A549 (cell line): ENCODE measurements around the gene ZBED4. TPM values are rescaled to one million over a fixed set of nuclear protein-coding genes. Genes with fewer than 3 reads are reported as not detected.

ENCODE experiments used
- ATAC-seq, 2 experiments: fragments of 200-7000 bp in 1 of 2; fragments of >200 bp in 1 of 2; cut with Nextera tagmentation in 1 of 2; cut with Tn5 transposase in 1 of 2; 3 replicates each; pipeline versions ENCODE4 v1.8.0 to v1.9.1; 2018 to 2020; ENCODE audit warnings: mild to moderate bottlenecking in 1 of 2, moderate library complexity in 1 of 2
- CTCF ChIA-PET: fragments of 300-600 bp; sonication (Branson Sonifier 250); formaldehyde crosslinking; extraction: SDS; loops from one replicate; lab custom pipeline; 2021; ENCODE audit warnings: antibody characterized with exemption, inconsistent platforms; lab: Yijun Ruan, JAX
- POLR2A ChIA-PET: fragments of 350-600 bp; formaldehyde crosslinking; extraction: SDS; loops from one replicate; lab custom pipeline; 2021; ENCODE audit warnings: antibody characterized with exemption, inconsistent platforms; lab: Yijun Ruan, JAX
- DNase-seq, 2 experiments: peaks; one replicate each; pipeline versions ENCODE4 v3.0.0 to v3.0.0-alpha.2; 2011 to 2016; ENCODE audit warnings: low read depth in 1 of 2, low spot score in 1 of 2
- FAIRE-seq: peaks from 2 replicates; lab custom pipeline; 2011; peaks lifted over from hg19 to GRCh38; lab: Jason Lieb, UNC
- H3K27ac ChIP-seq, 2 experiments: fragments of >200 bp; sonication (Bioruptor Twin); formaldehyde crosslinking; 3 replicates each; pipeline ENCODE4 v1.5.1; 2016 to 2017
- H3K4me1 ChIP-seq: fragments of >200 bp; sonication (Bioruptor Twin); formaldehyde crosslinking; 3 replicates; pipeline ENCODE4 v1.6.1; 2016
- H3K4me2 ChIP-seq: fragments of >200 bp; sonication (Bioruptor Twin); formaldehyde crosslinking; 3 replicates; pipeline ENCODE4 v1.6.1; 2016
- H3K4me3 ChIP-seq: fragments of >200 bp; sonication (Bioruptor Twin); formaldehyde crosslinking; 3 replicates; pipeline ENCODE4 v1.5.1; 2016
- H3K9me3 ChIP-seq: fragments of >200 bp; sonication (Bioruptor Twin); formaldehyde crosslinking; 3 replicates; pipeline ENCODE4 v1.6.1; 2016
- ATOH8 ChIP-seq: fragments of 250-450 bp; sonication (Bioruptor Pico); IDR thresholded peaks from 2 replicates; pipeline ENCODE4 v1.5.0; 2020; ENCODE audit warnings: low read depth, mild to moderate bottlenecking, moderate library complexity
- BCL3 ChIP-seq: fragments of >200 bp; sonication (Bioruptor Twin); formaldehyde crosslinking; IDR thresholded peaks from 3 replicates; pipeline ENCODE4 v1.6.1; 2016
- CEBPB ChIP-seq, 2 experiments: fragments of >200 bp in 1 of 2; sonication (Bioruptor Twin) in 1 of 2; formaldehyde crosslinking in 1 of 2; IDR thresholded peaks; 2 replicates each; pipeline ENCODE4 v1.6.1; 2012 to 2016
- CTCF ChIP-seq: fragments of >200 bp; sonication (Bioruptor Twin); formaldehyde crosslinking; IDR thresholded peaks from 3 replicates; pipeline ENCODE4 v1.5.1; 2016
- E2F6 ChIP-seq: IDR thresholded peaks from 2 replicates; pipeline ENCODE4 v1.6.1; 2012; ENCODE audit warnings: low read depth, borderline replicate concordance
- FOSB ChIP-seq: fragments of 250-450 bp; sonication (Bioruptor Pico); IDR thresholded peaks from 2 replicates; pipeline ENCODE4 v1.5.0; 2020; ENCODE audit warnings: mild to moderate bottlenecking, moderate library complexity
- FOSL2 ChIP-seq, 2 experiments: fragments of 450-650 bp in 1 of 2; fragments of >200 bp in 1 of 2; sonication (Bioruptor Twin) in 1 of 2; formaldehyde crosslinking; IDR thresholded peaks; 2 replicates each; pipeline versions ENCODE4 v1.5.0 to v1.6.1; 2016 to 2020; ENCODE audit warnings: mild to moderate bottlenecking in 1 of 2, moderate library complexity in 1 of 2
- FOXS1 ChIP-seq: fragments of 250-450 bp; sonication (Bioruptor Pico); IDR thresholded peaks from 2 replicates; pipeline ENCODE4 v1.5.0; 2020; ENCODE audit warnings: mild to moderate bottlenecking, moderate library complexity
- GATA3 ChIP-seq: IDR thresholded peaks from 2 replicates; pipeline ENCODE4 v1.6.1; 2012; ENCODE audit warnings: borderline replicate concordance
- HOXA7 ChIP-seq: fragments of 250-450 bp; sonication (Bioruptor Pico); IDR thresholded peaks from 2 replicates; pipeline ENCODE4 v1.5.0; 2020; ENCODE audit warnings: mild to moderate bottlenecking, moderate library complexity
- HOXB13 ChIP-seq: fragments of 250-450 bp; sonication (Bioruptor Pico); IDR thresholded peaks from 2 replicates; pipeline ENCODE4 v1.5.0; 2020; ENCODE audit warnings: low read depth, mild to moderate bottlenecking, moderate library complexity
- KDM1A ChIP-seq: fragments of 200-600 bp; sonication (generic); IDR thresholded peaks from 2 replicates; pipeline ENCODE4 v1.6.1; 2016; ENCODE audit warnings: low read depth, mild to moderate bottlenecking
- MYC ChIP-seq: IDR thresholded peaks from 2 replicates; pipeline ENCODE4 v1.6.1; 2012; ENCODE audit warnings: mild to moderate bottlenecking, inconsistent platforms, low read length, improper control_type of control experiment, borderline replicate concordance
- PBX3 ChIP-seq: IDR thresholded peaks from 2 replicates; pipeline ENCODE4 v1.6.1; 2012
- POLR2A ChIP-seq: IDR thresholded peaks from 2 replicates; pipeline ENCODE4 v1.6.1; 2012; ENCODE audit warnings: mild to moderate bottlenecking, low read length
- RAD21 ChIP-seq, 2 experiments: fragments of >200 bp in 1 of 2; sonication (Bioruptor Twin) in 1 of 2; formaldehyde crosslinking in 1 of 2; IDR thresholded peaks in 1 of 2; conservative IDR thresholded peaks in 1 of 2; 2 replicates in 1 of 2; 3 replicates in 1 of 2; pipeline ENCODE4 v1.6.1; 2012 to 2018; ENCODE audit warnings: inconsistent platforms in 1 of 2
- RARB ChIP-seq: fragments of 250-450 bp; sonication (Bioruptor Pico); IDR thresholded peaks from 2 replicates; pipeline ENCODE4 v1.8.0; 2021; ENCODE audit warnings: mild to moderate bottlenecking, moderate library complexity
- RNF2 ChIP-seq: fragments of 200-600 bp; sonication (generic); IDR thresholded peaks from 2 replicates; pipeline ENCODE4 v1.6.1; 2016; ENCODE audit warnings: low read depth, mild to moderate bottlenecking, antibody characterized with exemption, moderate library complexity, borderline replicate concordance
- SMC3 ChIP-seq: fragments of >200 bp; sonication (Bioruptor Twin); formaldehyde crosslinking; IDR thresholded peaks from 3 replicates; pipeline ENCODE4 v1.6.1; 2018; ENCODE audit warnings: inconsistent platforms
- USF2 ChIP-seq: fragments of 450-650 bp; IDR thresholded peaks from 2 replicates; pipeline ENCODE4 v1.6.1; 2014; ENCODE audit warnings: antibody characterized with exemption
- WGBS: methylation state at CpG from one replicate; pipeline ENCODE4 v1.1.6; 2017; ENCODE audit errors: missing lambda C conversion rate; 5-methylcytosine and 5-hydroxymethylcytosine counted together
- polyA plus RNA-seq, 4 experiments: library from polyadenylated mRNA; depleted of rRNA in 3 of 4; stranded (reverse); fragments of >200 nt; fragmentation: RNase III in 1 of 4; extraction: RNeasy Plus Mini Kit Qiagen cat#74134 plus additional on column Dnase treatment in 1 of 4; gene quantifications; 2 replicates in 3 of 4; 3 replicates in 1 of 4; pipeline ENCODE4 v1.2.3, GENCODE V29; 2011 to 2017

The ZBED4 gene
- polyA plus RNA-seq, 2 of the 4 experiments (the other 2 are of a cell fraction), result 8.6 to 9.5 TPM

- no peak for FAIRE-seq
- ChIA-PET POLR2A (no interaction called here), CTCF (no interaction called here)
- TF ChIP-seq KDM1A (no peak), RAD21 (conservative IDR thresholded peaks at IDR 0.05 in 1 of 2, IDR thresholded peaks at IDR 0.05 in 1 of 2) (no peak), MYC (no peak), POLR2A (no peak), SMC3 (no peak), RNF2 (no peak), FOSB (CRISPR knock-in tag) (no peak), CTCF (no peak), BCL3 (no peak), FOSL2 (IDR thresholded peaks at IDR 0.05) (no peak), FOSL2 (CRISPR knock-in tag; IDR thresholded peaks at IDR 0.05) (no peak), GATA3 (no peak), ATOH8 (no peak), USF2 (no peak), CEBPB (IDR thresholded peaks at IDR 0.05) (no peak), FOXS1 (no peak), E2F6 (no peak), PBX3 (no peak), RARB (CRISPR knock-in tag) (no peak), HOXA7 (CRISPR knock-in tag) (no peak), HOXB13 (CRISPR knock-in tag) (no peak)
- Histone ChIP-seq H3K4me2 (no peak overlapping the region), H3K9me3 (no peaks in the 10 kb centered on the region), H3K4me3 (no peak overlapping the region), H3K27ac (no peak overlapping the region), H3K4me1 (peaks cover 5% of the 10 kb centered on the region; the same call in 2 of the 3 replicates)
- no peak for DNase-seq
- ATAC-seq, result no peak
- 86% methylated on average over 17 of the region's 31 CpGs for WGBS
These were observed 3.4 kb upstream of the ZBED4 start for GRCh38 chr22:49850021-49850911.
